ENCODE data around the gene LARGE1.

- TF ChIP-seq CTCF (IDR thresholded peaks at IDR 0.05), result no peak
- no peak for TF ChIP-seq POLR2A (IDR thresholded peaks at IDR 0.05)
These were observed 380.1 kb downstream of the LARGE1 start for GRCh38 chr22:33539902-33540751.
